Mucosa of rectum (tissue), 2 donors: ENCODE results near the gene LIMCH1.
"Not testable (repeated sequence)": the region's sequence is repeated elsewhere in the genome, so short reads cannot be mapped to it uniquely, and the experiment has no call there.

Experiments
- H3K27ac ChIP-seq, 2 donors: one replicate each; pipeline ENCODE4 v1.7.0; 2013; ENCODE audit warnings: inconsistent platforms in 2 of 2, low read depth in 2 of 2, low read length in 2 of 2
- H3K27me3 ChIP-seq, 2 donors: one replicate each; pipeline ENCODE4 v1.7.0; 2013; ENCODE audit warnings: low read length in 2 of 2; ENCODE audit not compliant: control insufficient read depth in 2 of 2, insufficient read depth in 2 of 2
- H3K36me3 ChIP-seq, 2 donors: one replicate each; pipeline ENCODE4 v1.7.0; 2013; ENCODE audit warnings: low read length in 2 of 2; ENCODE audit not compliant: control insufficient read depth in 2 of 2, insufficient read depth in 2 of 2
- H3K4me1 ChIP-seq, 2 donors: one replicate each; pipeline ENCODE4 v1.7.0; 2013; ENCODE audit warnings: low read length in 2 of 2, mild to moderate bottlenecking in 1 of 2; ENCODE audit not compliant: control insufficient read depth in 2 of 2, insufficient read depth in 2 of 2
- H3K4me3 ChIP-seq, 2 donors: one replicate each; pipeline ENCODE4 v1.7.0; 2013; ENCODE audit warnings: low read length in 2 of 2
- H3K9ac ChIP-seq, 2 donors: one replicate each; pipeline ENCODE4 v1.7.0; 2013; ENCODE audit warnings: low read length in 2 of 2, low read depth in 1 of 2, mild to moderate bottlenecking in 1 of 2
- H3K9me3 ChIP-seq, 2 donors: one replicate each; pipeline ENCODE4 v1.7.0; 2013; ENCODE audit warnings: low read length in 2 of 2; ENCODE audit not compliant: control insufficient read depth in 2 of 2
- donor health status: healthy.
- donor health status: Normal muscosa, but diverticular disease.

Gene LIMCH1

DNA sequence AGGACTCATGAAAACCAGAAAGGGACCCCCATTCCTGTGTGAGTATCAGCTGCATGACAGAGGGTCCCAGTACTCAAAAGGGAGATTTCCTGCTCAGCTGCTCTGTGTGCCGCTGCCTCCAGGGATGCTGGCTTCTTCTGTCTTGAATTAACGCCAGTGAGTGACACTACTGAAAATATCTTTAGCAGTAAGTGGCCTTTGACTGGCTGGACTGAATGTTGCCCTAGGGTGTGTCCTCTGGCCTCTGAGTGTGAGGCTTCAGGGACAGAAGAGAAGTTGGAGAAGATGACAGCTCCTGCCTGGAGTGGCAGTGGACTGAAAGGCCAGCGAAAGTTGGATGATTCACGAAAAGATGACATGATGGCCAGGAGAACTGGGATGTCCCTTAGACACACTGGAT, 95.4 kb downstream of the LIMCH1 start:
- Histone ChIP-seq H3K9me3 (no peaks in the 10 kb centered on the region), H3K4me3 (no peak overlapping the region), H3K4me1 (no peaks in the 10 kb centered on the region), H3K27ac (no peak overlapping the region), H3K9ac (no peak overlapping the region), H3K27me3 (no peaks in the 10 kb centered on the region), H3K36me3 (no peaks in the 10 kb centered on the region)

DNA sequence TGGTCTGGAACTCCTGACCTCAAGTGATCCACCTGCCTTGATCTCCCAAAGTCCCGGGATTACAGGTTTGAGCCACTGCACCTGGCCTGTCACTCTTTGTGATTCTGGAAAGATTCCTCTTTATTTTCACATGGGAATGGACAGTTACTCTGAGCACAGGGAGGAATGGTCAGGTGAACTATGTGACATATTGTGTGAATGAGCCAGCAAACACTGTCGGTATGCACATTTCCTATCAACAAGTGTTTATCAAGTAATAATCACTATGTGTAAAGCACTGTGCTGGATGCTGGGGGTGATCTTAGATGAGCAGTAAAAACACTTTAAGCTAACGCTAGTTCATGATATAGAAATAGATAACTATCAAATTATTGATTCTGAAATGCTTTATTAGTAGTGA, 97.5 kb downstream of the LIMCH1 start:
- Histone ChIP-seq H3K4me1 (no peaks in the 10 kb centered on the region), H3K4me3 (no peak overlapping the region), H3K9me3 (no peaks in the 10 kb centered on the region), H3K36me3 (no peaks in the 10 kb centered on the region), H3K27ac (no peak overlapping the region), H3K27me3 (no peaks in the 10 kb centered on the region), H3K9ac (no peak overlapping the region)

DNA sequence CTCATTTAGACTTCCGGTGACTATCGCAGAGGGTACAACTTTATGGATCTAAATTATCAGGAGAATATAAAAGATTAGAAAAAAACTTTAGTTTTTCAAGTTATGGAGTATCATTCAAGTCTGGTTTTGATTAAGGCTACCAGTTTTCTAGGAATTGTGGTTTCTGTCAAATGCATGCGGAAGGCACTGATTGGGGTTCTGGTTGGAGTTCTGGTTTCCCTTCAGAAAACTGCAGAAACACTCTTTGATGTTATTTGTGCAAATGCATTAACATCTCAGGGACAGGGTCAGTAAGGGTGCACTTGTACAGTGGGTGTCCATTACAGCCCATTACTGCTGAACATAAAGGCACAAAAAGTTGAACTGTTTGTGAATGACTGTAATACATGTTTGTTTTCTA, 100.2 kb downstream of the LIMCH1 start:
- H3K27ac ChIP-seq: no peak overlapping the region
- H3K4me1 ChIP-seq: no peaks in the 10 kb centered on the region
- H3K36me3 ChIP-seq: no peaks in the 10 kb centered on the region
- no peak overlapping the region for H3K4me3 ChIP-seq
- H3K27me3 ChIP-seq: no peaks in the 10 kb centered on the region
- H3K9me3 ChIP-seq: no peaks in the 10 kb centered on the region
- no peak overlapping the region for H3K9ac ChIP-seq

DNA sequence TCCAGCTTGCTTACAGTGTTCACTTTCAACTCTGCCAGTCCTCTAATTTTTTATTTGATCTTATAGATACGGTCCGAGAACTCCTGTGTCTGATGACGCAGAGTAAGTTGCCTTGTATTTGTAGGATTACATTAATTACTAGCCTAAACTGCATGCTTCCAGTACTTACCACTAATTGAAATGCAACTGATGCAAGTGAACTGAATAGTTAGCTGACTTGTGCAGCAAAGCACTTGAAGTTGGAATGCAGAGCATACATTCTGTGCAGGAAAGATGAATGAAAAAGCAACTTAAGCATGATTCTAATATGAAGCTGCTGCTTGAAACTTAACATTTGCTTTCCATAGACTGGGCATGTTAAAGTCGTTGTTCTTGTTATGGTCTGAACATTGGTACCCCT, 100.9 kb downstream of the LIMCH1 start:
- Histone ChIP-seq H3K9me3 (no peaks in the 10 kb centered on the region), H3K9ac (no peak overlapping the region), H3K27ac (no peak overlapping the region), H3K4me1 (no peaks in the 10 kb centered on the region), H3K4me3 (no peak overlapping the region), H3K27me3 (no peaks in the 10 kb centered on the region), H3K36me3 (no peaks in the 10 kb centered on the region)

DNA sequence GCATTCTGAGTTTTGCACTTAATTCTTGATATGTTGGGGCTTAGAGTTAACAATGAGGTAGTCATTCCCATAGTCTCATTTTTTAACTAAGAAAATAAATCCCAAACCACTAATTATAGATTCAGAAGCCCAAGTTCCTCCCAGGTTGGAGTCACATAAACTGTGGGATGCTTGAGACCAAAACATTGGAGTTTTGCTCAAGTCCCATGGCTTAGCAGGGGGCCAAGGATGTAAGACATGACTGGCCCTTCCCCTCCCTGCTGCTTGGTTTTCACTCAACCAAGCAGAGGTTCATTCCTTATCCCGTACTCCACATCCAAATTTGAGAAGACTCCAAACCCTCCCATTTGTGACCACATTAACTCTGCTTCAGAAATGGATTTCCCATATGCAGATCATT, 101.3 kb downstream of the LIMCH1 start:
- Histone ChIP-seq H3K9me3 (no peaks in the 10 kb centered on the region), H3K4me3 (no peak overlapping the region), H3K27me3 (no peaks in the 10 kb centered on the region), H3K9ac (no peak overlapping the region), H3K27ac (no peak overlapping the region), H3K4me1 (no peaks in the 10 kb centered on the region), H3K36me3 (no peaks in the 10 kb centered on the region)

DNA sequence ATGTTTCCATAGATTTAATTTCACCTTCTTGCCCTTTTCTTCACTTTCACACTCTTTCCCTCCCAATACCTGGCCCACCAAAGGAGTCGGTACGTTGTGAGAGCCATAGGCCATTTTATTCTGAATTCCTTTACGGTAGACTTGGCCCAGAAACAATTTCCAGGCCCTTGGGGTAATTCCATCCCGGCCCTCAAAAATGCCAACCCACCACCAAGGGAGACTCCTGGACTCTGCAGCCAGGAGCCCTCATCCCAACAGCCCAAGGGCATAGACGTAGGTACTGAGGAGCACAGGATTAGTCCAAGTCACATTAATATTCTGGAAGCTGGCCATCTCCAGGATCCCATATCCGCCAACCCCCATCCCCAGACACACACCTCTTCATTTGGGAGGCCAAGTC, 102.9 kb downstream of the LIMCH1 start:
- Histone ChIP-seq H3K27me3 (no peaks in the 10 kb centered on the region), H3K27ac (no peak overlapping the region), H3K4me1 (no peaks in the 10 kb centered on the region), H3K4me3 (no peak overlapping the region), H3K9ac (no peak overlapping the region), H3K9me3 (no peaks in the 10 kb centered on the region), H3K36me3 (no peaks in the 10 kb centered on the region)

DNA sequence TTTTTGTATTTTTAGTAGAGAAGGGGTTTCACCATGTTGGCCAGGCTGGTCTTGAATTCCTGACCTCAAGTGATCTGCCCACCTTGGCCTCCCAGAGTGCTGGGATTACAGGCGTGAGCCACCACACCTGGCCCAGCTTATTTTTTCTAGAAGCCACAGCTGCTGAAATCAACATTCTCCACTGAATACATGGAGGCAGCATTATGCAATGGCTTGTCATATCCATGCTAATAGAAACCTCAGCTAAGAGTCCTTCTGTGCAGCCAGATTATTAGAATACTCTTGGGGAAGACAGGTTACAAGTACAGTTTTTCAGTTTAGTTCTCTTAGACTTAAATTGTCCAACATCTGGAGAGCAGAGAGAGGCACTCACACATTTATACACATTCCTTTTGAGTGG, 104.8 kb downstream of the LIMCH1 start:
- H3K4me1 ChIP-seq, H3K27ac ChIP-seq, H3K9me3 ChIP-seq: not testable (repeated sequence)

DNA sequence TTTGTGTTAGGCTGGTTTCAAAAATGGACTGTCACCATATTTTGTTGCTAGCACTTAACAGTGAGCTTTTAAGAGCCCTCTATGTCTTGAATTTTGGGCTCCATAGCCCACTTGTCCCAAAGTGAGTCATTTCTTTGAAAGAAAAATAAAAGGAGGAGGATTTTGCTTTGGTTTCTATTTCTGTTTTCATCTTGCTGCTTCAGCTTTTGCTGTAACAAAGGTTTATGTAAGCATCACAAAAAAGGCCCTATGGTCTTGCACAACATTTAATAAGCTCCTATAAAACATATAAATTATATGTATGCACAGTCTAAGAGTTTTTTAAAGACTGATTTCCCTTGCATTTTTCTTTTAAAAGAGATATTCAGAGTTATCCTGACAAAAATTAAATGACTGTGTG, 105.4 kb downstream of the LIMCH1 start:
- Histone ChIP-seq H3K9me3 (no peaks in the 10 kb centered on the region), H3K27ac (no peak overlapping the region), H3K36me3 (no peaks in the 10 kb centered on the region), H3K9ac (no peak overlapping the region), H3K4me3 (no peak overlapping the region), H3K27me3 (no peaks in the 10 kb centered on the region), H3K4me1 (no peaks in the 10 kb centered on the region)

More for the DNA sequence above, 104.8 kb downstream of the LIMCH1 start:
- not testable (repeated sequence) for H3K27me3 ChIP-seq, H3K9ac ChIP-seq, H3K36me3 ChIP-seq, H3K4me3 ChIP-seq

DNA sequence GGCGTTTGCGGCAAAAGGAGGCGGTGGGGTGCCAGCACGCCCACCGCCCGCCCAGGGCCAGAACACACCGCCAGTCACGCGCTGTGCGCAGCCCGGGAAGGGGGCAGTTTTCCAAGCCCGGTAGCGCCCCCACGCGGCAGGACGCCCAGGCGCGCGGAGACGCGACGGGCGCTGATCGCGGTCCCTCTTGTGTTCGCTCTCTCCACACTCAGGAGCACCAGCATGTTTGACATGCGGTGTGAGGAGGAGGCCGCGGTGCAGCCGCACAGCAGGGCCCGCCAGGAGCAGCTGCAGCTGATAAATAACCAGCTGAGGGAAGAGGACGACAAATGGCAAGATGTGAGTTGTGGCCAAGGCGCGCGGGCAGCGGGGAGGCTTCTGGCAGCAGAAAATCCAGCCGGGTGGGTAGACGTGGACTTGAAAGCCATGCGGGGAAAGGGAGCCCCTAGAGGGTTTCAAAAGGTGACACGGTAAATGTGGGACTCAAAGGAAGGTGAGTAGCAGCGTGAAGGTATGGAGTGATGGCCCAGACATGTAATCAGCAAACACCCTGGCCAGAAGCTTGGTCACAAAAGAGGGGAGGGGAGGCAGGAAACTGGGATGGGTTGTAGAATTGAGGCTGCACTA, 106.4 kb downstream of the LIMCH1 start:
- no peaks in the 10 kb centered on the region for H3K27me3 ChIP-seq
- H3K4me1 ChIP-seq: no peaks in the 10 kb centered on the region
- no peak overlapping the region for H3K4me3 ChIP-seq
- no peaks in the 10 kb centered on the region for H3K9me3 ChIP-seq
- no peak overlapping the region for H3K27ac ChIP-seq
- H3K9ac ChIP-seq: no peak overlapping the region
- H3K36me3 ChIP-seq: no peaks in the 10 kb centered on the region

DNA sequence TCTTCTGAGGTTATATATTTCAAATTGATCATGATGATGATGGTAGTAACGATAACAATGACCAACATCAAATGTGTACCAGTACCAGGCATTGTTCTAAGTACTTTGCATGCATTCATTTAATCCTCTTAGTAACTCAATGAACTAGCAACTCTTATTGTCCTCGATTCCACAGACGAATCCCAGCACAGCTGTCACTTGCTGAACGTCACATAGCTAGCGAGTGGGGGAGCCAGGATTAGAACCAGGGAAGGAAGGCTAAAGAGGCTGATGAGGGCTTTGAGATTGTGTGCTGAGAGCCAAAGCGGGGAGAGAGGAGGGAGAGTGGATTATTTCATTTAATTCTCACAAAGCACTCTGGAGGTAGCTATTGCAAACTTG, 106.9 kb downstream of the LIMCH1 start:
- Histone ChIP-seq H3K27me3 (no peaks in the 10 kb centered on the region), H3K9me3 (no peaks in the 10 kb centered on the region), H3K4me1 (no peaks in the 10 kb centered on the region), H3K9ac (no peak overlapping the region), H3K27ac (no peak overlapping the region), H3K4me3 (no peak overlapping the region), H3K36me3 (no peaks in the 10 kb centered on the region)
